ENCODE results near the gene PAIP2B. TPM values are rescaled to one million over a fixed set of nuclear protein-coding genes. Genes with fewer than 3 reads are reported as not detected.

Gene PAIP2B
- total and polyA plus RNA-seq, 2 of the 13 experiments (the other 11 are each of a cell fraction or from before 2014, with no cell fraction given), result 0.16 to 0.29 TPM

DNA sequence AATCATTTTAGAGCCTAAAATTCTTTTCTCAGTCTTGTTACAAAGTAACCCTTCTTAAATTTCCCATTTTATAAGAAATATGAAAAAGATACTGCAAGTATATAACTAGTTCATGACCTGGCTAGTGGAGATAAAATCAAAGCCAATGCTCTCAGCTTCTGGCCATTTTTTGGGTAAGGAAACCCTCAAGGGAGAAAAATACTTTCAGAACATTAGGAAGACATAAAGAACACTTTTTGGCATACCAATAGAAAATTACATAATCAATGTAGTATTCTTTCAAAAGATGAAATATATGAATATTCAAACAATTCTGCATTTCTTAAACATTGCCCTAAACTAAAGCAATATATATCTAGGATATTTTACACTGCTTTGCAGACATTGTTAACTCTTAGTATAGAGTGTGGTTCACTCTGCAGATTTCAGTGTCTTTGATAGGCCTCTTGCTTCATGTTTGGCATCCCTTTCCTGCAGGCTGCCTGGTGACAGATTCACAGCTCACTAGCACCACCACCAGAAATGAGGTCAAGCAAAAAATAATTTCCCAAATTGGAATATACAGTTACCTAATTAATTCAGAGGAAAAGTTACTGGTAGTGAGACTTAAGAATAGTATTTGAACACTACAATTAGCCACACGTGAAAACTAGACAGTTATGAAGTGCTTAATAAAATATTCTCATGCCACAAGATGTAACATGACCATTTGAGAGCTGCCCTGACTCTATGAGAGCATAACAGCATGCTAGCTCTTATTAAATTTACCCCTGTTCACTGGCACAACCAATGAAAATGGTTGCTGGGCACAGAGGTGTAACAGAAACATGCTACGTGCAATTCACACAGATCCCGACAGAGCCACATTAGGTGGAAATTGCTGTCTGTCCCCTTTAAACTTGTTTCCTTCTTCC is 36.0 kb downstream of the PAIP2B start (continued):
- no peak for TF ChIP-seq GLMP (CRISPR knock-in tag; IDR thresholded peaks at IDR 0.05; ENCODE audit: borderline replicate concordance)
- TF ChIP-seq, protein P1, sequence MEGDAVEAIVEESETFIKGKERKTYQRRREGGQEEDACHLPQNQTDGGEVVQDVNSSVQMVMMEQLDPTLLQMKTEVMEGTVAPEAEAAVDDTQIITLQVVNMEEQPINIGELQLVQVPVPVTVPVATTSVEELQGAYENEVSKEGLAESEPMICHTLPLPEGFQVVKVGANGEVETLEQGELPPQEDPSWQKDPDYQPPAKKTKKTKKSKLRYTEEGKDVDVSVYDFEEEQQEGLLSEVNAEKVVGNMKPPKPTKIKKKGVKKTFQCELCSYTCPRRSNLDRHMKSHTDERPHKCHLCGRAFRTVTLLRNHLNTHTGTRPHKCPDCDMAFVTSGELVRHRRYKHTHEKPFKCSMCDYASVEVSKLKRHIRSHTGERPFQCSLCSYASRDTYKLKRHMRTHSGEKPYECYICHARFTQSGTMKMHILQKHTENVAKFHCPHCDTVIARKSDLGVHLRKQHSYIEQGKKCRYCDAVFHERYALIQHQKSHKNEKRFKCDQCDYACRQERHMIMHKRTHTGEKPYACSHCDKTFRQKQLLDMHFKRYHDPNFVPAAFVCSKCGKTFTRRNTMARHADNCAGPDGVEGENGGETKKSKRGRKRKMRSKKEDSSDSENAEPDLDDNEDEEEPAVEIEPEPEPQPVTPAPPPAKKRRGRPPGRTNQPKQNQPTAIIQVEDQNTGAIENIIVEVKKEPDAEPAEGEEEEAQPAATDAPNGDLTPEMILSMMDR (CRISPR knock-in tag; IDR thresholded peaks at IDR 0.05), result peak; percentile 51

DNA sequence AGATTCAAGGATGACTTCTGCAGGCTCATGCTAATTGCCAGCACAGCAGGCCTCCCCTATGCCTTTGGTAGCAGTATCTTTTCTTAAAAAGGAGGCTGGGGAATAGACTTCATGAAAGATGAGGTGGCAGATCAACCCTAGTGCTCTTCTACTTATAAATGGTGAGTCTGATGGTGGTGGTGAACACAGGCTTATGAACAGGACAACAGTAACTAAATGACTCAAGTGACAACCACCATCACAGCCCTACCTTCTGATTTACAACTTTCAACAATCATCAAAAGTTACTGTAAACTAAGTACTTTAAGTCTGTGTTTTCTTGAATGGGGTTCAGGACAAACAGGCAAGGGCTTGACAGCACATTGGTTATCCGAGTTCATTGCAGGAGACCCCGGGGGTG is 39.3 kb downstream of the PAIP2B start:
- FAIRE-seq (no peak), ATAC-seq (no peak), DNase-seq (ENCODE audit: low spot score) (no peak)
- H4K20me1 ChIP-seq (ENCODE audit: insufficient read depth, low read length), result no peaks in the 10 kb centered on the region
- CTCF ChIA-PET (ENCODE audit: low intra/inter-chr PET ratio, low total read pairs), result no interaction called here
- WGBS (ENCODE audit: low lambda C conversion rate), result 3% methylated on average over 2 of the region's 2 CpGs
- H2AFZ ChIP-seq (ENCODE audit: low read length), result no peak overlapping the region
- intact Hi-C loops (cut with micrococcal nuclease; ENCODE audit: unreplicated experiment) (no loop called here), in situ Hi-C loops (cut with HindIII; ENCODE audit: extremely low pct_ligation_motif_present, low pct_unique_long_range_greater_than_20kb) (no loop called here)
- no peak overlapping the region for H3K4me3 ChIP-seq (replicated peaks in 1 of 3; ENCODE audit: insufficient read depth in 1 of 3, low read depth in 2 of 3, low read length in 3 of 3)
- no peak overlapping the region for H3K4me2 ChIP-seq (ENCODE audit: low read depth, low read length)
- no peak overlapping the region for H3K27ac ChIP-seq (ENCODE audit: extremely low read length, insufficient read depth, low read length)
- H3K9ac ChIP-seq (ENCODE audit: insufficient read depth, low read depth, low read length), result no peak overlapping the region
- POLR2A ChIA-PET, result interaction anchor here (1.1 kb wide), 1 partner anchor 120 kb away, joined by 3 read pairs; the partner anchor contains the start of gene NAGK
- BruUV-seq (replicated peaks), result no TSS peak
- TF ChIP-seq ZNF549 (CRISPR knock-in tag; IDR thresholded peaks at IDR 0.05) (no peak), IRX3 (CRISPR knock-in tag; IDR thresholded peaks at IDR 0.05; ENCODE audit: borderline replicate concordance, low read depth) (no peak)
- H3K9me3 ChIP-seq (ENCODE audit: low read length), result no peaks in the 10 kb centered on the region
- 0 out of 5 replicates have a peak, but pooled peaks cover 0 to 3% of the 10 kb centered on the region in 2 experiments for H3K27me3 ChIP-seq (ENCODE audit: control insufficient read depth in 1 of 2, insufficient read depth in 2 of 2, low read length in 2 of 2)
- H3K79me2 ChIP-seq (ENCODE audit: insufficient read depth, low read length), result no peaks in the 10 kb centered on the region
- no peaks in the 10 kb centered on the region for H3K4me1 ChIP-seq (ENCODE audit: insufficient read depth, low read length)
- no peaks in the 10 kb centered on the region for H3K36me3 ChIP-seq (replicated peaks in 1 of 2; ENCODE audit: control insufficient read depth in 1 of 2, insufficient read depth in 2 of 2, low read length in 2 of 2)
